ENCODE measurements around the gene SEM1.
"Not testable (repeated sequence)": the region's sequence is repeated elsewhere in the genome, so short reads cannot be mapped to it uniquely, and the experiment has no call there.

Gene SEM1

GRCh38 chr7:96662151-96662550 is 47.5 kb downstream of the SEM1 start:
- DNase-seq (ENCODE audit: low read depth), result not testable (repeated sequence)

GRCh38 chr7:96658022-96658412 is 51.6 kb downstream of the SEM1 start:
- no peak for DNase-seq (ENCODE audit: low read depth)

- no peak for DNase-seq (ENCODE audit: low read depth)
Measured at GRCh38 chr7:96657347-96658021, 52.2 kb downstream of the SEM1 start.

- DNase-seq (ENCODE audit: low read depth), result no peak
Measured at GRCh38 chr7:96655956-96656355, 53.7 kb downstream of the SEM1 start.

- no peak for DNase-seq (ENCODE audit: low read depth)
Measured at GRCh38 chr7:96654630-96655188, 54.9 kb downstream of the SEM1 start.

- DNase-seq (ENCODE audit: low read depth), result no peak
Measured at GRCh38 chr7:96649981-96650380, 59.7 kb downstream of the SEM1 start.

- no peak for DNase-seq (ENCODE audit: low read depth)
Measured at GRCh38 chr7:96648784-96649183, 60.9 kb downstream of the SEM1 start.

GRCh38 chr7:96647733-96648132 is 61.9 kb downstream of the SEM1 start:
- DNase-seq (ENCODE audit: low read depth), result no peak

- no peak for DNase-seq (ENCODE audit: low read depth)
Measured at GRCh38 chr7:96645084-96645483, 64.6 kb downstream of the SEM1 start.

GRCh38 chr7:96643436-96643835 is 66.2 kb downstream of the SEM1 start:
- not testable (repeated sequence) for DNase-seq (ENCODE audit: low read depth)

- no peak for DNase-seq (ENCODE audit: low read depth)
Measured at GRCh38 chr7:96640054-96640453, 69.6 kb downstream of the SEM1 start.
